NCI-H2171 (cell line): Measurements from ENCODE around the gene CNTN5.

Experiments used
- DNase-seq: peaks from one replicate; lab custom pipeline; 2025; lab: John Stamatoyannopoulos, UW

CNTN5 gene

DNA sequence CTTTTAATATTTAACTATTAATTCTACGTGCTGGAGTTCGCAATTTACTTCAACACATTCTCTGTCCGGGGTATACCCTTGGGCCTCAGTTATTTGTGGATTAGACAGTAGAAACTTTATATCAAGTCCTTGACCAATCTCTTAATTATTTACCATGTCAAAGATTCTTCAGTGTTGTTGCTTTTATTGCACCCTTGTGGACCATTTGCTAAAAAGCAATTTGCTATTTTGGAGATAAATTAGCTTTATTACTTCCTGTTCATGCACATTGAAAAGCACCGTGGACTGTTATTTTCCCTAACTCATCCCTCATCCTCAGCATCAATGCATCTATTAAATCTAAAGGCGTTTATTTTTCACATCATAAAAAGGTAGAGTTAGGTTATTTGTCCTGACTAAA, 609.9 kb downstream of the CNTN5 start:
- no peak for DNase-seq

DNA sequence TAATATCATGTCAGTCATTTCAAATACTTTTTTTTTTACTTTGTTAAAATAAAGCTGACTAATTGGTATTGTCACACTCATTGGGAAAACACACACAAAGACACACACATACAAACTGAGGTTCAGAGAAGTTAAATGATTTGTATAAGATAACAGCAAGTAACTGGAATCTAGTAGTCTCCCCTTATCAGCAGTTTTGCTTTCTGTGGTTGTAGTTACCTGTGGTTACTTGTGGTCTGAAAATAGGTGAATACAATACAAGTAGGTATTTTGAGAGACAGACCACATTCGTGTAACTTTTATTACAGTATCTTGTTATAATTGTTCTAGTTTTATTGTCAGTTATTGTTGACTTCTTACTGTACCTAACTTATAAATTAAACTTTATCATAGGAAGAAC, 610.9 kb downstream of the CNTN5 start:
- DNase-seq: no peak

DNA sequence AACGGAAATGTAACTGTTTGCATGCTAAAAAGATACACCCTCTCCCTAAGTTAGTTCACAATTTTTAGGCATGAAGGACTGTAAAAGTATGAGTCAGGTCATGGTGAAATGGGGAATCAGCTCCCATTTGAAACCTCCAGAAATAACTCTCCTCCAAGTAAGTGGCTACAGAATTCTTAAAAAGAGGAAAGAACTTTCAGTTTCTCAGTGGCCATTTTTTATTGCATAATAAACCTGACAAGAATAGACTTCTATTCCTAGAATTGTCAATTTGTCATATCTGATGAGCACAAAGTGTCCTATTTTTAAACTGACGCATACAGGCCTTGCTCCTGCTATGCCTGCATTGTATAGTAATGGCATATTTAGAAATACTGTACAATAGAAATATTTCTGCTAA, 612.2 kb downstream of the CNTN5 start:
- no peak for DNase-seq

GRCh38 chr11:99634581-99634980, 613.8 kb downstream of the CNTN5 start:
- DNase-seq: no peak

DNA sequence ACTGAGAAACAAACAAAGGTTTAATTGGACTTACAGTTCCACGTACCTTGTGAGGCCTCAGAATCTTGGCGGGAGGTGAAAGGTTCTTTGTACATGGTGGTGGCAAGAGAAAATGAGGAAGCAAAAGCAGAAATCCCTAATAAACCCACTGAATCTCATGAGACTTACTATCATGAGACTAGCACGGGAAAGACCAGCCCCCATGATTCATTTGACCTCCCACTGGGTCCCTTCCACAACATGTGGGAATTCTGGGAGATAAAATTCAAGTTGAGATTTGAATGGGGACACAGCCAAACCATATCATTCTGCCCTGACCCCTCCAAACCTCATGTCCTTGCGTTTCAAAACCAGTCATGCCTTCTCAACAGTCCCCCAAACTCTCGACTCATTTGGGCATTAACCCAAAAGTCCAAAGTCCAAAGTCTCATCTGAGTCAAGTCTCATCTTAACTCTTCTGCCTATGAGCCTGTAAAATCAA, 617.4 kb downstream of the CNTN5 start:
- DNase-seq: no peak

GRCh38 chr11:99640671-99641070, 619.9 kb downstream of the CNTN5 start:
- DNase-seq: no peak

GRCh38 chr11:99645934-99646333, 625.2 kb downstream of the CNTN5 start:
- DNase-seq: no peak

- no peak for DNase-seq
These were observed 649.4 kb downstream of the CNTN5 start for GRCh38 chr11:99670067-99670676.

DNA sequence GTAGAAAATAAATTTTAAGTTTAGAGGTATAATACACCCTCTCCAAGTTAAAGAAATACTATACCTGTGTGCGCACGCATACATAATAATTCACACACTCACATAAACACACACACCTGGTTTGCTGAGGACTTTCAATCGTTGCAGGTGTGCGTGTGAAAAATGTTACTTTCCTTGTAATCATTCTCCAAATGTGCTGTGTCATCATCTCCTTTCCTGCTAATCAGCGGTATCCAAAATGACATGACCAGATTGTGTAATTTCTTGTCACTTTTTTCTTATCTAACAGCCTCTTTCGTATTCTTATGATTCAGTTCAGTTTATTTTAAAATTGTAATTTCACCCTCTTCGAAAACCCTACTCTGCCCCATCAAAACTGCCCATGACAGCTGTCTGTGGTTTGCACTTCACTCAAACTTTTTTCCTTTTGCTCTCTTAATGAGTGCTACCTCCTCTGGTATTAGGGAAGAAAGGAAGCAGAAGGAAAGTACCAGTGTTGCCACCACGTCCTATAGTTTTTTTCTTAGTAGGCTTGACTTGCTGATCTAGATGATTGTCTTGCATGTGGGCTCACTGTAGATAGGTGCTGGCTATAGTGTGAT, 651.2 kb downstream of the CNTN5 start:
- no peak for DNase-seq

DNA sequence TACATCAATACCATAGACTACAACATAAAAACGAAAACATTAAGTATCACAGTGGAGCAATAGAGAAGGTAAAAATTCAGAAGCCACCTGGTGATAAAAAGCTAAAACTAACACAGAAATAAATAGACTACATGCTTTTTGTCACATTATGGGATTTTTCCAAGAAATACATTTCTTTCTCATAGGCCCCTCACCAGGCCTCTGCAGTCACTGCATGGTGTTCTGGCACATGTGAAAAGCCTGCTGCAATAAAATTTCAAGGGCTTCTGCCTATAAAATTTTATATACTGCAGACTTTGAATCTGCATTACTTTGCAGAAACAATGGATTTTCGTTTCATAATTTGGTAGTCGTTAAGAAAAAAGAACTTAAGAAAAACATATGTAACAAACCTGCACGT, 655.5 kb downstream of the CNTN5 start:
- DNase-seq: no peak

GRCh38 chr11:99682171-99682570, 661.4 kb downstream of the CNTN5 start:
- no peak for DNase-seq

- no peak for DNase-seq
These were observed 661.9 kb downstream of the CNTN5 start for GRCh38 chr11:99682646-99683045.

- DNase-seq: no peak
These were observed 663.2 kb downstream of the CNTN5 start for GRCh38 chr11:99683933-99684332.

GRCh38 chr11:99686838-99687237, 666.1 kb downstream of the CNTN5 start:
- no peak for DNase-seq

- no peak for DNase-seq
These were observed 666.6 kb downstream of the CNTN5 start for GRCh38 chr11:99687320-99687719.

GRCh38 chr11:99693941-99694492, 673.3 kb downstream of the CNTN5 start:
- peak; percentile 22 for DNase-seq

- DNase-seq: no peak
These were observed 674.4 kb downstream of the CNTN5 start for GRCh38 chr11:99695106-99695505.

- DNase-seq: no peak
These were observed 686.1 kb downstream of the CNTN5 start for GRCh38 chr11:99706848-99707247.

- DNase-seq: no peak
These were observed 688.4 kb downstream of the CNTN5 start for GRCh38 chr11:99708928-99709672.

DNA sequence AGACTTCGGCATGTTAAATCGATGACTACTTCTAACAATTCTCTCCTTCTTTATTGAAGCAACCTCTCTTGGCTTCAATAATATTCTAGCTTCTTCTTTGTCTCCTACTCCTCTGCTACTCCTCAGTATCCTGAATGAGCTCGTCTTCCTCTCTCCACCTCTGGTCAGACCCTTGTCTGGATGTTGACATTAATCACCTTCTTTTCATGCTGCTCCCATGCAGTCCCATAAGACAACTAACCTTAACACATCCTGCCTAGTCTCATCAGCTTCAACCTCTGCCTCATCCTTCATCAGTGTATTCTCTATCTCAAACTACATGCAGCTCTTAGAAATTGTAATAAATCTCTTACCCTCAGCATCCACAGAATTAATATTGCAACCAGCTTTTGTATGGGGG, 695.6 kb downstream of the CNTN5 start:
- no peak for DNase-seq

- DNase-seq: no peak
These were observed 697.5 kb downstream of the CNTN5 start for GRCh38 chr11:99718291-99718690.

DNA sequence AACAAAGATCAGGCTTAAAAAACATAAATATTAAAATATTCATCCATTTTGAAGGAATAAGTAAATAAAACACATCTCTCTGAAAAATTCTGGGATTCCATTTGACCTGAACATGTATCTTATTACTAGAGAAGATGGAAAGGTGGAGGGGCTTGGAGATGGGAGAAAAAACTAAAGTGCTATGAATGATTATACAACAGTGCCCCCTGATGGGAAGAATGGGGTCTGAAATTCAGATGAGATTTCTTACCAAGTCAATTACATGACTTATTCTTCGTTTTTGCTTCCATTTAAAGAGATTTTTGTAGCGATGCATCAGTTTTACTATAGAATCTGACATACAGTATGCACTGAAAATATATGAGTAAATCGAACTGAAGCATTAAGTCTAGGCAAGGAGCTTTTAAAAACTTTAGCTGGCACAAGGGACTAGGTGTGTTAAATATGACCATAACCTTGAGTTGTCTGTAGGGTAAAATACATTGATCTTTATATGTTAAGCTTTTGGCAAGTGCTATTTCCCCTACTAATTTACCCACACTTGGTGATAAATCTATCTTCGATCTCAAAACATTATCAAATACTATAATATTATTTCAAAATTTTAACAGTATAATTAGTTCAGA, 718.8 kb downstream of the CNTN5 start:
- peak; percentile 53 for DNase-seq

GRCh38 chr11:99742501-99742900, 721.8 kb downstream of the CNTN5 start:
- no peak for DNase-seq
